ENCODE data around the gene ADAMTS9.
A peak's percentile ranks its signal among the peaks of the same experiment; 100 is the strongest.

Gene ADAMTS9

DNA sequence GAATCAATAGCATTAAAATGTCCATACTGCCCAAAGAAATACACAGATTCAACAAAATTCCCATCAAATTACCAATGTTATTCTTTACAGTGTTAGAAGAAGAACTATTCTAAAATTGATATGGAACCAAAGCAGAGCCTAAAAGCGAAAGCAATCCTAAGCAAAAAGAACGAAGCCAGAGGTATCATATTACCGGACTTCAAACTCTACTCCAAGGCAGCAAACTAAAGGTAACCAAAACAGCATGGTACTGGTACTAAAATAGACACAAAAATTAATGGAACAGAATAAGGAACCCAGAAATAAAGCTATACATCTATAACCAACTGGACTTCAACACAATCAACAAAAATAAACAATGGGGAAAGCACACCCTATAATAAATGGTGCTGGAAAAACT, 167.5 kb downstream of the ADAMTS9 start:
- DNase-seq: no peak

- no peak for DNase-seq
Measured at GRCh38 chr3:64518950-64519349, 168.8 kb downstream of the ADAMTS9 start.

- no peak for DNase-seq
Measured at GRCh38 chr3:64518496-64518895, 169.3 kb downstream of the ADAMTS9 start.

GRCh38 chr3:64514889-64515288, 172.9 kb downstream of the ADAMTS9 start:
- no peak for DNase-seq

DNA sequence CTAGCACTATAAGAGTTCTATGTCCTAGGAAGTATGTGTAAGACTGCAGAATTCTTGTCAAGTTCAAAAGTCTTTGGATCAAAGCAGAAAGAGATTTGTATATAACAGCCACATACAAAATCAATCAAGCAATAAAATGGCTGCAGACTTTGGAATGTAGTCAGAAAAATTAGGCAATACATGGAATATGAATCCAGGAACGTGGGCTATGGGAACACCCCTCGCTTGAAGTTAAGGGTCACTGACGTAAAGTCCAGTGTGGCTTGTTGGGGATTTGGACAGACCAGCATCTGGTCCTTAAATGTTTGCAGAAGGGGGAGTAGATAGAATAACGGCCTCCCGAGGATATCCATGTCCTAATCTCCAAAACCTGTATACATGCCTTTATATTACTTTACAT, 178.6 kb downstream of the ADAMTS9 start:
- DNase-seq: no peak

- no peak for DNase-seq
Measured at GRCh38 chr3:64508140-64508539, 179.7 kb downstream of the ADAMTS9 start.

DNA sequence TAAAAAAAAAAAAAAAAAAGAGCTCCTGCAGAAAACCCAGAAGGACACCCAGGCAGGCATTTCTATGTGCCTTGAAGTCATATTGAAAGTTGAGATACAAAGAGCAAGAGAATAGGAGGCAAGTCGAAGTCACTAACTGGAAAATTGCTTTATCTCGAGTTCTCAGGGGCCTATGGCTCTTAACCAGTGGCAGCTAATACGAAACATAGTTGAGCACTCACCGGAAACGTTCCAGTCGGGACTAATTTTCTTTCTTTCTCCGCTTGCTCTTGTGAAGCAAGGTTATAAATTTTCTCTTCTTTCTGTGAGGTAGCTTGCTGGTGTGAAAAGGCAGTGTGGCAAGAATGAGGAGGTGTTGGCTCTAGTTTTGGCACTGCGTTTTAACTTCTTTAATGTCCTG, 181.5 kb downstream of the ADAMTS9 start:
- no peak for DNase-seq

DNA sequence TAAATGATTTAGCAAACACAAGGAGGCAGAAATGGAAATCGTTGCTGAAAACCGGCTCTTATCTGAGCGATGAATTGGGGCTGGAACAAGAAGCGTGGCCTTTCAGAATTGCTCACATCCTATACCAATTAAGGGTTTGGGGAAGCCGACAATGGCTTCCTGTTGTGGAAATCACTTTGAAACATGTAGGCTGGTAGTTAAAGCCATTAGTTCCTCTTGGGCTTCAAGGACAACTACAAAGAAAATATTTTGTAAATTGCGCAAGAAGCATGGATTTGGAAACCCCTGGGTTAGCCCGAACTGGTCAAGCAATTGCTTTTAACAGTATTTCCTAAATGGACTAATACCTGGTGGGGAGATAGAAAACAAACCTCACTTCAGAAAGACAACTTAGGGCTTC, 182.4 kb downstream of the ADAMTS9 start:
- DNase-seq: no peak

GRCh38 chr3:64502284-64502683, 185.5 kb downstream of the ADAMTS9 start:
- no peak for DNase-seq

- DNase-seq: no peak
Measured at GRCh38 chr3:64501298-64501906, 186.4 kb downstream of the ADAMTS9 start.

DNA sequence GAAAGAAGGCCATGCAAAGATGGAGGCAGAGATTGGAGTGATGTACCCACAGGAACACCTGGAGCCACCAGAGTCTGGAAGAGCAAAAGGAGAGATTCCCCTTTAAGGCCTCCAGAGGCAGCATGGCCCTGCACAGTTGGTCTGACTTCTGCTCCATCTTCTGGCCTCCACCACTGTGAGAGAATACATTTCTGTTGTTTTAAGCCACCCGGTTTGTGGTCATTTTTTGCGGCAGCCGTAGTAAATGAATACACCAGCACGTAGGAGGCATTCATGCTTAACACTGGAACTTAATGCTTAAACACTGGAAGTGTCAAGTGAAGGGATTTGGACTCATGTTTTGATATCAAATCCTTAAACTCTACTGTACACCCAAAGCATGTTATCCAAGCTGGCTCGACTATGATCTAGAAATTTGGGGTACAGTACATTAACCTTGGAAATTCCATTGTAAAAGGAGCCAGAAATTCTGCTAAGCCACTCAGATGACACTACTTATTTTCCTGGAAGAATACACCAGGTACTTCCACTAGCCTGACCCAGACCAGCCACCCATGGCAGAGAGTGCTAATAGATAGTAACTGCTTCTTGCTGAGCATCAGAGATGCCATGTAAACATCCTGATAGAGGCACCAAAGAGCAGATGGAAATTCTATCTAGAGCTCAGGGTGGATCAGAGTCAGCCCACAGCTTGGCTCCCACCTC, 190.9 kb downstream of the ADAMTS9 start:
- no peak for DNase-seq

- DNase-seq: no peak
Measured at GRCh38 chr3:64495781-64496334, 191.9 kb downstream of the ADAMTS9 start.

DNA sequence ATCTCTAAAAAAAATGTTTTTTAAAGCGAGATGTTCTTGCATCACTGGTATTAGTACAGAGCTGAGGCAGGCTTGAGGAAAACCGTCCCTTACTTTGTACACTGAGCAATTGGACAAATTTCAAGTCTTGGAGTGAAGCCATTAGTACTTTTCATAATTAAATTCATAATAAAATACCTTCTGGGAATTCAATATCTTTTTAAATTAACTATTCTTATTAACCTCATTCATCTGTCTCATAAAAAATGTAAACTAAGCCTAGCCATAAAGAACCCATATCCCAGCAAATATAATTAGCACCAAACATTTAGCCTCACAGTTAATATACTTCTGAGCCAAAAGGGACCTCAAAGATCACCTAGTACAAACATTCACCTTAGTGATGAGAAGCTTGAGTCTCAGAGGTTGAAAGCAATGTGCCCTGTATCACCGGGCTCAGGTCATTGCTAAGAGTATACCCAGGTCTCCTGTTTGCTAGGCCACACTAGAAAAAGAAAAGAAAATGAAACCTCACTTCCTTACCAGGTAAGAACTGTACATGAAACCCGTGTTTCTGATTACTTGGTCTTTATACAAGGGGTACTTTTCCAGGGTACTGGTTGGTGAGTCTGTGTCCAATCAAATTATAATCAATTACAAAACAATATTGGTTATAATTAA, 192.5 kb downstream of the ADAMTS9 start:
- no peak for DNase-seq

GRCh38 chr3:64494526-64494925, 193.3 kb downstream of the ADAMTS9 start:
- no peak for DNase-seq

- no peak for DNase-seq
Measured at GRCh38 chr3:64493149-64493548, 194.7 kb downstream of the ADAMTS9 start.

DNA sequence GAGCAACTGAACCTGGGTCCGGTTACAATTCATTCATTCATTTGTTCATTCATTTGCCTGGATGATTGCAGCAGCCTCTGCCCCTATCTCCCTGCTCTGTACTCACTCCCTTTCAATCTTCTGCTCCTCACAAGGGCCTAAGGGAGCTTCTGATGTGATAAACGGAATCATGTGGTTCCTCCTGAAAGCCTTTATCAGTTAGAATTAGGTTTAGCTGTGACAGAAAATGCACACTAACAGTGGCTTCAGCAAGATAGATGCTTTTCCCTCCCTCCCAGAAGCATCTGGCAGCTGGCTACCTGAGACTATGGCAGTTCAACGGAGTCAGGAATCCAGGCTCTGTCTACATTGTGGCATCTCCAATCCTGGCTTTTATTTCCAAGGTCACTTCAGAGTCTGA, 196.0 kb downstream of the ADAMTS9 start:
- DNase-seq: no peak

DNA sequence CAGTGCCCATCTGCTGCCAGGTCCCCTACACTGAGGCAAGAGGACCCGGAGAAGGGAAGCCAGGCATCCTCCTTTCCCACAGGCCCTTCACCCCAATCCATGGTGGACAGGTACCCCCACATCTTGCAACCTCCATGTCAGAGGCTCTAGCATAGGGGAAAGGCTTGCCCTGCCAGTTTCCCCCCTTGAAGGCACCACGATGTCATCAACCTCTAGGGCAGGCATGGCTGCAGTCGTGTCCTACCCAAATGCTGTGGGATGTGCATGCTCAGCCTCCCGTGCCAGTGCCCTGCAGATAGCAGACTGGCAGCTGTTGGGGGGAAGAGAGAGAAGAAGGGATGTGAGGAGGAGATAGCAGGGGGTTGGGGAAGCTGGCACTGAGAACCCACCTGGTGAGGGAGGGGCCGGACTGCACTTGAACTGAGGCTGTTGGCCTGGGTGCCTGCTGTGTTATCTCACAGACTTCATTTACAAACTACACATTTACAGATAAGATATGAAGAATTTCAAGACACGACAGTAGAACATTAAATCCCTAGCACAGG, 197.5 kb downstream of the ADAMTS9 start:
- DNase-seq: no peak

GRCh38 chr3:64489361-64490044, 198.3 kb downstream of the ADAMTS9 start:
- DNase-seq: peak; percentile 70

DNA sequence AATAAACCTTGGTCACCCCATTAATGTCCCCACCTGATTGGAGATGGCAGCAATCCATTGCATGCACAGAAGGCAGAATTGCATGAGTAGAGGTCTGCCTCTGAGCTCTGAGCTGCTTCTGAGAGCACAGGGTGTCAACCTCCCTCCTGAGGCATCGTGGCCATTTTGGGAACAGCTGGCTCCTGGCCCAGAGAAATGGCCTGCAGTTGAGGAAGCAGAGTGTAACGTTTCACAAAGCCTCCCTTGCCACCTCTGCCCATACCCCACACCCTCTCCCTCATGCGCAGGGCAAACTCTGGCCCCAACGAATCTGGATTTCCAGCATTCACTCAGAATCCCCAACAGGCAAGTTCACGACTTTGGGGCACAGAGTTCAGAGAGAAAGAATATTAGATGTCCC, 198.9 kb downstream of the ADAMTS9 start:
- DNase-seq: peak; percentile 19

DNA sequence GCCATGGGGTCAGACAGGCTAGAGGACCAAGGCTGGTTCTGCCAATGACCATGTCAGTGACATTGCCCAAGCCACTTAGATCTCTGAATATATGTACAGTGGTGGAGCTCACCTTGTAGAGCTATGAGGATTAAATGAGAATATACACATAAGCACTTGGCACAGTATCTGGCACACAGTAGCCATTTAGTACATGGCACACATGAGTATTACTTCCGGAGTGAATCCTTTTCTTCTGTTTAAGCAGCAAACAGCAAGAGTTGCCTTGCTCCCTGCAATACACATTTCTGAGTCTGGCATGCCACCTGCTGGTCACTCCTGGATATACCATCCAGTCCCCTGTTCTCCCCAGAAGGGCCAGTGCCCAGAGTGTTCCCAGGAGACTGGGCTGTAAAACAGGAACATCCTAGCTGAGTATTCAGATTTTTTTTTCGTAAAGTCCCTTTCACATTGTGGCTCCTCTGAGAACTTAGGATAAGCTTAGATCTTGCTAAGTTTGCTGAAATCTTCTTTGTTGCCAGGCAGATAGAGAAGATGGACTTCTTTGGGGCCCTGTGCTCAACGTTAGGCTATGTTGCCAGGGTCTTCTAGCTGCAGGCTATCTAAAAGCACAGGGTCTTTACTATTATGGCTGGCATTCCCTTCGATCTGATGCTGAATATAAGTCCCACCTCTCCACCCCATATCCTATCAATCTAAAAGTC, 203.4 kb downstream of the ADAMTS9 start:
- peak; percentile 35 for DNase-seq

GRCh38 chr3:64483467-64483866, 204.3 kb downstream of the ADAMTS9 start:
- no peak for DNase-seq

- no peak for DNase-seq
Measured at GRCh38 chr3:64475037-64475436, 212.8 kb downstream of the ADAMTS9 start.

GRCh38 chr3:64473466-64473865, 214.3 kb downstream of the ADAMTS9 start:
- DNase-seq: no peak
